ENCODE measurements around the gene KLK2. TPM values are rescaled to one million over a fixed set of nuclear protein-coding genes. Genes with fewer than 3 reads are reported as not detected.

The KLK2 gene
- total RNA-seq, 1 experiment from 2014 or later: not detected

DNA sequence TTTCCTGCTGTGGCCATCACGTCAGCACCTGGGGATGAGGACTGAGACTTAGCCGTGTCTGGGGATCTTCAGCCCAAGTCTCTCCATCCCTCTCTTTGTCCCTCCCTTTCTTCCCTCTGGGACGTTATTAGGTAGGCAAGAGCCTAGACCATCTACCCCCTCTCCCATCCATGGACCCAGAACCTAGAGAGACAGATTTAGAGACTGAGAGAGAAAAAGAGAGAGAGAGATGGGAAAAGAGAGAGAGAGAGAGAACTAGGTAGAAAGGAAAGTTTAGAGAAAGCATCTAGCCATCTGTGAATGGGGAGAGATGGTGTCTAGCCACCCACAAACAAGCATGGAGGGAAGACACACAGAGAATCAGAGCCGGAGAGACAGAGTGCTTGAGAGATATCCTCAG lies 37.5 kb downstream of the KLK2 start:
- in situ Hi-C loops (cut with HindIII; ENCODE audit: low pct_unique_long_range_greater_than_20kb, low sequenced_read_pairs): no loop called here
- no peak for DNase-seq (ENCODE audit: low read depth)

DNA sequence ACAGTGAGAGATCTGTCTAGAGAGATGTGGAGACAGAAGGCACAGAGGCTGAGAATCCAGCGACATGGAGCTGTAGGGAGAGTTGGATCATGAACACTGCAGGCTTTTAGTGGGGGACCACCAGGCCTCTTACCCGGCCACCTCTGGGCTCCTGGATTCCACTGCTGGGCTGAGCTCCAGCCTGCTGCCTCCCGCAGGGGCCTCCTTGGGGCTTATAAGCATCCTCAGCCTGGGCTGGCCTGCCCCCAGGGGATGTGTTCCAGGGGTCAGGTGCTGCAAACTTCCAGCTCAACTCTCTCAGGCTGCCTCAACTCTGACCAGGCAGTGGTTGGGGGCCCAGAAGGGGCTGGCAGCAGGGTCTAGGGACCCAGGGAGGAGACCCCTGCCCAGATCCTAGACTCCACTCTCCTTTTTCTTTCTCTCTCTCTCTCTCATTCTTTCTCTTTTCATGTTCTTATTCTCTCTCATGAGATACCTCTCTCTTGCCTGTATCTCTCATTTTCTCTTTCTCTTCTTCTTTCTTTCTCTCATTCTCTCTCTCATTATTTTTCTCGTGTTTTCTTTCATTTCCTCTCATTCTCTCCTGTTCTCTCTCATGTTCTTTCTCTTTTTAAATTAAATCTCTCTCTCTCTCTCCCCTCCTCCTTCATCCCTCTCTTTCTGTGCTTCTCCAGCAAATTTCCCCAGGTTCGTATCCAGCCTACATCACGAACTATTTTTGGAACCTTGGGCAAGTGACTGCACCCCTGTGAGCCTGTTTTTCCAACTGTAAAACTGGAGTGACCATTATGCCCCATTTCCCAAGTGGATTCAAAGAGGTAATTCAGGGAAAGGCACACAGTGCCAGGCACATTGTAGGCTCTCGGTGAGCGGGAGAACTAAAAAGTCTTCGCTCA lies 38.2 kb downstream of the KLK2 start, which contains the start of gene KLK4:
Gene KLK4 (minus strand): TSS at position 190 of the 896 bp plus-strand sequence. CDS start 657 bp downstream, outside the sequence.
- in situ Hi-C loops (cut with HindIII; ENCODE audit: low pct_unique_long_range_greater_than_20kb, low sequenced_read_pairs): no loop called here
- no peak for DNase-seq (ENCODE audit: low read depth)

DNA sequence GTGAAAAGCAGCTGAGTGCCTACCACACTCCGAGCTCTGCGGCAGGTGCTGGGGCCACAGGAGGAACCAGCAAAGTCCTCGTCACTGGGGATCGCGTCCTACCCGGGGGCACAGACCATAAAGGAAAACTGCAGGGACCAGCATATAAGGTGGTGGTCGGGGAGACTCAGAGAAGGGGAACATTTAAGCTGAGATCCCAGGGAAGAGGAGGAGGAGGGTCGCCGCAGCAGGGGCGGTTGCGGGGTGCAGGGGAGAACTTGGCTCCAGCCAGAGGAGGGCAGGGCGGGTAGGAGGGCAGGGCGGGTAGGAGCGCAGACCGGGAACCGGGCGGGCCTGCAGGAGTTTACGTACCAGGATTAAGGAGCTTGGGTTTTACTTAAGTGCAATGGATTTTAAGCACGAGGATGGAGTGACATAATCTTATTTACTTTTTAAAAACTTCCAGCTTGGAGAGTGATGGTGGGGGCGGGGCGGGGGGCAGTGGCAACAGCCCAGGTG lies 38.9 kb downstream of the KLK2 start:
- in situ Hi-C loops (cut with HindIII; ENCODE audit: low pct_unique_long_range_greater_than_20kb, low sequenced_read_pairs): no loop called here
- no peak for DNase-seq (ENCODE audit: low read depth)

DNA sequence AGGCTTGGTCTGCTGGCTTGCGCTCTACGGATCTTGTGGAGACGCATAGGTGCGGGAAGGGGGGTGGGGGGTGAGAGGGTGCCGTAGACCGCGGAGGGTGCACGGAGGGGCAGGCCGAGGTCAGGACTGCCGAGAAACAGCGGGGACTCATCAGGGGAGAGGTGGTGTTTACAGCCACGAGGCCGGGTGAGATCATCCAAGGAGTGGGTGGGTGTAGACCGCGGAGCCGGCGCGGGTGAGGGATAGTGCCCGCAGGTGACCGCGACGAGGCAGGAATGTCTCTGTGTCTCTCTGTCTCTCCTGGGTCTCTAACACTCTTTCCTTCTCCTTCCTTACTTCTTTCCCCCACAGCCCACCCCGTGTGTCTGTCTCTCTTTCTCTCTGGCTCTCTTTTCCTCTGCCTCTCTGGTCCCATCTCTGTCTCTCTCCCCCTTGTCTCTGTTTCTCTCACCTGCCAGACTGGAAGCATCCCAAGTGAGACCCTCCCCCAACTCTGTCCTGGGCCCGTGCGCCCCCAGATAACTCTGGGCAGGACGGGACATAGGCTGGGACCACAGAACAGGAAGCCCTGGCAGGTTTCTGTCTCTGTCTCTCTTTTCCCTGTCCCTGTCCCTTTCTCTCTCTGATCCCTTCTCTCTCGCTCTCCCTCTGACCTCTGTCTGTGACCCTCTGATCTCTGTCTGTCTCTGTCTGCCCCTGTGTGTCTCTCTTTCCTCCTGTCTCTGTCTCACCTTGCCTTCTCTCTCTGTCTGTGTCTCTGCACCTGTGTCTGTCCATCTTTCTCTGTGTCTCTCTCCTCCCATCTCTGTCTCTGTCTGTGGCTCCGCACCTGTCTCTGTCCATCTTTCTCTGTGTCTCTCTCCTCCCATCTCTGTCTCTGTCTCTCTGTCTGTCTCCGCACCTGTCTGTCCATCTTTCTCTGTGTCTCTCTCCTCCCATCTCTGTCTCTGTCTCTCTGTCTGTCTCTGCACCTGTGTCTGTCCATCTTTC lies 39.8 kb downstream of the KLK2 start:
- in situ Hi-C loops (cut with HindIII; ENCODE audit: low pct_unique_long_range_greater_than_20kb, low sequenced_read_pairs): no loop called here
- no peak for DNase-seq (ENCODE audit: low read depth)

DNA sequence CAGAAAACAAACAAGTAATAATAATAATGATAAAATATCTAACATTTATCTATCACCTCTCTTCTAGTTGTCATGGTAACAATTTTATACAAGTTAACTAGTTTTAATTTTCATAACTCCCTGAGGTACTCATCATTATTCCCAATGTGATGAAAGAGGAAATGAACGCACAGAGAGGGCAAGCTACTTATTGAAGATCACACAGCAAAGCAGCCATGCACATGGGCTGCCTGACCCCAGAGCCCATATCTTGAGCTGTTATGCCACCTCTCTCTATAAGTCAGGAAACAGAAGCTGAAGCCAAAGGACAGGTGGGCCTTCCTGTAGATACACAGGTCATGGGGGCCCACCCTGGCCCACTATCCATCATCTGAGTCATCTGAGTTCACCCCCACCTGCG lies 42.8 kb downstream of the KLK2 start:
- in situ Hi-C loops (cut with HindIII; ENCODE audit: low pct_unique_long_range_greater_than_20kb, low sequenced_read_pairs): no loop called here

DNA sequence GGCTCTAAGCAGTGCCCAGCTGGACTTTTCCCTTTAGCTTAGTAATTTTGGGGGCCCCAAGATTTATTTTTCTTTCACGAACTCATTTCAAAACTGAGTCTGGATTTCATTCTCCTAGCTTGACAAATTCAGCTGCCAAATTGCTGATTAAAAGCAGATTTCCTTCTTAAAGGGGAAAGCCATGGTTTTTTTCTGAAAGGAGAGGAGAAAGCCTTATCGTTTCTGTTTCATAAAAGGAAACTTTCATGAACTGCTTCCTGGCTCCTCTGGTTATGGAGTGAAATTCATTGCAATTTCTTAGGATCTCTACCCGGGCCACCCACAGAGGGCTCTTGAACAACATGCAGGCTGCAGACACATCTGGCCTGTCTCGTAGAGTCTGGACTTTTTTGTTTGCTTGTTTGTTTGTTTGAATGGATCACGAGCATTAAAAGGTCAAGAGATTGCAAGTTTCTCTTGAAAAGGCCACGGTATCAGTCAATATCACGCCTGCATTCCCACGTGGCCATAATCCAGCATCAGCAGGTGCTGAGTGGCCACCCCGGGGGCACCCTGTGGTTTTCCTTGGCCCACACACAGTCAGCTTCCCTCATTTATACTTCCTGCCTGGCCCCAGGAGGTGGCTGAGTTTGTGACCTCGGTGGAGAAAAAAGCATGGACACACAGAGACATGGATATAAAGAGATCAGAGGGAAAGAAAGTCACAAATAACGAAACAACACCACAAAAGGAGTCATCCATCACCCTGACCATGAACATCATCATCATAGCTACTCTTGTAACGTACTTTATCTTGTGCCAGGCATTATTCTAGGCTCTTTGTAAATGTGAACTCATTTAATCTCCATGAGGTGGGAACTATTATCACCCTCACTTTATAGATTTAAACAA lies 48.4 kb downstream of the KLK2 start:
- in situ Hi-C loops (cut with HindIII; ENCODE audit: low pct_unique_long_range_greater_than_20kb, low sequenced_read_pairs): no loop called here
- no peak for DNase-seq (ENCODE audit: low read depth)

More for the DNA sequence above, 42.8 kb downstream of the KLK2 start:
- no peak for DNase-seq (ENCODE audit: low read depth)

DNA sequence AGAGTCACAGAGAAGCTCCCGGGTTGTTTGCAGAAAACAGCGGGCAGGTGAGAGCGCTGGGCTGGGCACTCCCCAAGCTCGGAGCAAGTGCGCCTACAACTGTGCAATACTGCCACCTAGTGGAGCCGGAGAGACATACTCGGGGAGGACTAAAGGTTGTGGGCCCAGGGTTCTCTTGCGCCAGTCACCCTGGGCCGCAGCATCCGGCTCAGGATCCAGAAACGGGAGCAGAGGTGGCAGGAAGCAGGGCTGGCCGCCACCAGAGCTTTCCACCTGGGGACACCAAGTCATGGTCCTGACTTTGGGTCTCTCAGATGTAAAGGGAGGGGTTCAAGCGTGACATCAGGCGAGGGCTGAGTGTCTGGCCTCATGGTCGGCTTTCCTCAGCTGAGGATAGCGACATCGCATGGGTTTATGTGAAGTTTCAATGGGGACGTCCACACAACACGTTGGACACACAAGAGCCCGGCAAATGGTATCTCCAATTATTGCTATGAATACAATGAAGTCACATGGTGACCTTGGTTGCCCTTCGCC lies 49.1 kb downstream of the KLK2 start:
- in situ Hi-C loops (cut with HindIII; ENCODE audit: low pct_unique_long_range_greater_than_20kb, low sequenced_read_pairs): no loop called here
- DNase-seq (ENCODE audit: low read depth): peak; percentile 72

DNA sequence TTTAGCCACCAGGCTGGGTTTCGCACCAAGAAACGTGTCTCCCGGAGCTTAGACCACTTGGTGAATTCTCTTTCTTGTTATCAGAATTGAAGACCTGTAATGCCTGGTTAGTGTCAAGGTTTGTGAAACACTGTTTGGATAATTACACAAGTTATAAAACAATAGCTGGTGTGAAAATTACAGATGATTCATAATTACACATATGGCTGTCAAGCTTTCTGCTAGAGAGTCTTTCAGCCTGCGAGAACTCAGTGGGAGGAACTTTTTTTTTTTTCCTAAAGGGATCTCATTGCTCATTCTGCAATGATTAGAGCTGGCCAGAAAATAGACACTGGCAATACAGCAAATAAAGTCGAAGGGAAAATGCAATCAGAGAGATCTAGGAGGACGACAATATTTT lies 51.3 kb downstream of the KLK2 start:
- no peak for DNase-seq (ENCODE audit: low read depth)
- in situ Hi-C loops (cut with HindIII; ENCODE audit: low pct_unique_long_range_greater_than_20kb, low sequenced_read_pairs): no loop called here

DNA sequence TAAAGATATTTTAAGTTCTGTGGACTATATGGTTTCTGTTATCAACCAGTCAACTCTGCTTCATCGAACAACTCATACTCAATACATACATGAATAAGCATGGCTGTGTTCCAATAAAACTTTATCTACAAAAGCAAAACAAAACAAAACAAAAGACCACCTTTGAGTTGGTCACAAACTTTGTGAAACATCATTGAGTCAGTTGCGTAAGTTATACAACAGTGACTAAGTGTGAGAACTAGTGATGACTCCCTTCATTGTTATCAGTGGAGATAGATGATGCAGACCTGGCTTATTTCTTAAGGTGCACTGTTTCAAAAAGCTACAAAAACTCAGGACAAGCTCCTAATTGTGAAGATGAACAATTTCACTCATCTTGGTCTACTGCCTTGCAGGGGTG lies 52.5 kb downstream of the KLK2 start:
- DNase-seq (ENCODE audit: low read depth): no peak

DNA sequence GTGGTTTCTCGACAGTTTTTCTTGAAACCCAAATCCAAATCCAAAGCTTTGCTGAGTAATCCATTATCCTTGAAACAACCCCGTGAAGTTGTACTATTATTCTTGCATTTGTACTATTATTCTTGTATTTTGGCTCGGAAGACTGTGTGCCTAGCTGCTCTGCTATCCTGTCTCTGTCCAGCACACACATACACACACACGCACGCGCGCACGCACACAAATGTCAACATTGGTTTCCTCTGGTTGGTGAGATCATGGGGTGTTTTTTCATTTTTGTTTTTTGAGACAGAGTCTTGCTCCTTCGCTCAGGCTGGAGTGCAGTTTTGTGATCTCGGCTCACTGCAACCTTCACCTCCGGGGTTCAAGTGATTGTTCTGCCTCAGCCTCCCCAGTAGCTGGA lies 52.9 kb downstream of the KLK2 start:
- DNase-seq (ENCODE audit: low read depth): no peak
- in situ Hi-C loops (cut with HindIII; ENCODE audit: low pct_unique_long_range_greater_than_20kb, low sequenced_read_pairs): no loop called here

More for the DNA sequence above, 52.5 kb downstream of the KLK2 start:
- in situ Hi-C loops (cut with HindIII; ENCODE audit: low pct_unique_long_range_greater_than_20kb, low sequenced_read_pairs): no loop called here

DNA sequence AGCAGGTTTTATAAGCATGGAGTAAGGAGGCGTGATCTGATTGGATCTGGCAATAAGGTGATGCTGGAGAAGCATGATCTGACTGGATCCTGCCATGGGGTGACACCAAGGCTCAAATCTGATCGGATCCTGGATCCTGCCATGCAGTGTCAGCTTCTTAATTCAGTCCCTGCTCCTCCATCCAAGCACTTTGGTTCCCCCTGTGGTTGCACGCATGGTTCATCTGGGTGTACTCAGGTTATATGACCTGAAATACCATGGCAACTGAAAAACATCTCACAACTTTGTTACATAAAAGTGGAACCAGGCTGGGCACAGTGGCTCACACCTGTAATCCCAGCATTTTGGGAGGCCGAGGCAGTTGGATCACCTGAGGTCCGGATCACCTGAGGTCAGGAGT lies 55.6 kb downstream of the KLK2 start:
- in situ Hi-C loops (cut with HindIII; ENCODE audit: low pct_unique_long_range_greater_than_20kb, low sequenced_read_pairs): no loop called here
- DNase-seq (ENCODE audit: low read depth): no peak

Other genes with a start within 250 kb of the KLK2 start
- gene SYT3, start 233.6 kb upstream of the KLK2 start, total RNA-seq (2014; rRNA removed; shearing (Covaris generic); ENCODE audit: low replicate concordance): 0.14 and 0.26 TPM in 2 replicates
- gene C19orf81, start 224.0 kb upstream of the KLK2 start, total RNA-seq (2014; rRNA removed; shearing (Covaris generic); ENCODE audit: low replicate concordance): 13.5 and 20.4 TPM in 2 replicates
- not detected in 2 replicates for gene SHANK1, start 153.6 kb upstream of the KLK2 start, total RNA-seq (2014; rRNA removed; shearing (Covaris generic); ENCODE audit: low replicate concordance)
- 2.0 and 6.1 TPM in 2 replicates for gene CLEC11A, start 150.1 kb upstream of the KLK2 start, total RNA-seq (2014; rRNA removed; shearing (Covaris generic); ENCODE audit: low replicate concordance)
- gene GPR32, start 103.0 kb upstream of the KLK2 start, total RNA-seq (2014; rRNA removed; shearing (Covaris generic); ENCODE audit: low replicate concordance): not detected in 2 replicates
- not detected in 2 replicates for gene ACP4, start 83.0 kb upstream of the KLK2 start, total RNA-seq (2014; rRNA removed; shearing (Covaris generic); ENCODE audit: low replicate concordance)
- gene KLK1, start 49.7 kb upstream of the KLK2 start, total RNA-seq (2014; rRNA removed; shearing (Covaris generic); ENCODE audit: low replicate concordance): not detected in 2 replicates
- gene KLK15, start 39.9 kb upstream of the KLK2 start, total RNA-seq (2014; rRNA removed; shearing (Covaris generic); ENCODE audit: low replicate concordance): not detected in 2 replicates
- gene KLK3, start 18.5 kb upstream of the KLK2 start, total RNA-seq (2014; rRNA removed; shearing (Covaris generic); ENCODE audit: low replicate concordance): not detected in 2 replicates
- not detected in 2 replicates for gene KLK4, start 38.0 kb downstream of the KLK2 start, total RNA-seq (2014; rRNA removed; shearing (Covaris generic); ENCODE audit: low replicate concordance)
- gene KLK5, start 79.6 kb downstream of the KLK2 start, total RNA-seq (2014; rRNA removed; shearing (Covaris generic); ENCODE audit: low replicate concordance): not detected in 2 replicates
- gene KLK6, start 96.2 kb downstream of the KLK2 start, total RNA-seq (2014; rRNA removed; shearing (Covaris generic); ENCODE audit: low replicate concordance): not detected in 2 replicates
- gene KLK7, start 110.5 kb downstream of the KLK2 start, total RNA-seq (2014; rRNA removed; shearing (Covaris generic); ENCODE audit: low replicate concordance): not detected in 2 replicates
- not detected in 2 replicates for gene KLK8, start 128.2 kb downstream of the KLK2 start, total RNA-seq (2014; rRNA removed; shearing (Covaris generic); ENCODE audit: low replicate concordance)
- not detected in 2 replicates for gene KLK10, start 146.3 kb downstream of the KLK2 start, total RNA-seq (2014; rRNA removed; shearing (Covaris generic); ENCODE audit: low replicate concordance)
- not detected in 2 replicates for gene KLK11, start 153.2 kb downstream of the KLK2 start, total RNA-seq (2014; rRNA removed; shearing (Covaris generic); ENCODE audit: low replicate concordance)
- not detected in 2 replicates for gene KLK12, start 161.6 kb downstream of the KLK2 start, total RNA-seq (2014; rRNA removed; shearing (Covaris generic); ENCODE audit: low replicate concordance)
- not detected in 2 replicates for gene KLK13, start 191.7 kb downstream of the KLK2 start, total RNA-seq (2014; rRNA removed; shearing (Covaris generic); ENCODE audit: low replicate concordance)
- not detected in 2 replicates for gene KLK14, start 209.4 kb downstream of the KLK2 start, total RNA-seq (2014; rRNA removed; shearing (Covaris generic); ENCODE audit: low replicate concordance)
- gene CTU1, start 235.0 kb downstream of the KLK2 start, total RNA-seq (2014; rRNA removed; shearing (Covaris generic); ENCODE audit: low replicate concordance): 20.7 and 22.1 TPM in 2 replicates

Measured in Caki2 (cell line).